Spleen (tissue), 11 donors: Measurements from ENCODE around the gene PDE4D. TPM values are rescaled to one million over a fixed set of nuclear protein-coding genes. Genes with fewer than 3 reads are reported as not detected.

ENCODE experiments used
- DNase-seq: peaks from one replicate; pipeline ENCODE4 v3.0.0-alpha.2; 2020
- H3K27ac ChIP-seq, 8 donors: fragments of 200-600 bp; sonication (generic) in 7 of 8; 1 replicate in 4 of 8; 2 replicates in 4 of 8; pipeline versions ENCODE4 v1.5.0 to v1.8.0; 2016 to 2021; ENCODE audit warnings: inconsistent platforms in 4 of 8, mild to moderate bottlenecking in 4 of 8, moderate library complexity in 1 of 8
- H3K27me3 ChIP-seq, 7 donors: fragments of 200-600 bp; sonication (generic) in 6 of 7; replicated peaks in 1 of 7; 1 replicate in 4 of 7; 2 replicates in 3 of 7; pipeline versions ENCODE4 v1.5.0 to v1.8.0; 2016 to 2021; ENCODE audit warnings: inconsistent platforms in 3 of 7, mild to moderate bottlenecking in 1 of 7
- H3K36me3 ChIP-seq, 6 donors: fragments of 200-600 bp; sonication (generic) in 5 of 6; 1 replicate in 4 of 6; 2 replicates in 2 of 6; pipeline versions ENCODE4 v1.5.0 to v1.8.0; 2016 to 2021; ENCODE audit warnings: inconsistent platforms in 2 of 6
- H3K4me1 ChIP-seq, 6 donors: fragments of 200-600 bp; sonication (generic) in 5 of 6; 1 replicate in 3 of 6; 2 replicates in 3 of 6; pipeline versions ENCODE4 v1.5.0 to v1.8.0; 2016 to 2021; ENCODE audit warnings: inconsistent platforms in 3 of 6
- H3K4me3 ChIP-seq, 8 donors: fragments of 200-600 bp; sonication (generic) in 7 of 8; 1 replicate in 4 of 8; 2 replicates in 4 of 8; pipeline versions ENCODE4 v1.5.0 to v1.8.0; 2016 to 2021; ENCODE audit warnings: inconsistent platforms in 4 of 8, mild to moderate bottlenecking in 4 of 8, moderate library complexity in 2 of 8
- H3K9me3 ChIP-seq, 8 donors: fragments of 200-600 bp; sonication (generic) in 7 of 8; 1 replicate in 4 of 8; 2 replicates in 4 of 8; pipeline versions ENCODE4 v1.5.0 to v1.8.0; 2016 to 2021; ENCODE audit warnings: inconsistent platforms in 4 of 8
- CTCF ChIP-seq, 11 experiments: fragments of 200-600 bp in 7 of 11; fragments of 450-650 bp in 4 of 11; sonication (generic) in 4 of 11; IDR thresholded peaks in 8 of 11; conservative IDR thresholded peaks in 3 of 11; 1 replicate in 7 of 11; 2 replicates in 4 of 11; pipeline versions ENCODE4 v1.4.0 to v1.8.0; 2016 to 2021; ENCODE audit warnings: antibody characterized with exemption in 11 of 11, inconsistent platforms in 4 of 11, mild to moderate bottlenecking in 1 of 11
- POLR2A ChIP-seq, 3 donors: fragments of 450-650 bp; IDR thresholded peaks; one replicate each; pipeline ENCODE4 v1.5.1; 2017; ENCODE audit warnings: antibody characterized with exemption in 3 of 3, mild to moderate bottlenecking in 1 of 3
- POLR2AphosphoS5 ChIP-seq, 3 donors: sonication (generic); formaldehyde crosslinking; IDR thresholded peaks; one replicate each; pipeline ENCODE4 v1.5.1; 2017; ENCODE audit warnings: antibody characterized with exemption in 3 of 3
- WGBS, 5 donors: extraction: QIAGEN DNeasy Blood & Tissue Kit in 3 of 5; methylation state at CpG; one replicate each; pipeline versions ENCODE4 v1.1.5 to v1.1.7; 2013 to 2018; 5-methylcytosine and 5-hydroxymethylcytosine counted together
- intact Hi-C: fragments of 100-400 bp; cut with DNase I; formaldehyde crosslinking; loops from one replicate; pipeline ENCODE4 v1.15.0; 2023; ENCODE audit warnings: low total_unique reads
- polyA plus RNA-seq, 3 donors: library from polyadenylated mRNA; stranded (reverse); fragments of 200-250 nt; gene quantifications; one replicate each; pipeline ENCODE4 v1.2.1, GENCODE V29; 2013
- total RNA-seq, 7 donors: library from RNA; depleted of rRNA in 3 of 7; stranded (reverse); fragments of >200 nt in 3 of 7; fragmentation: NEBNext Ultra II Directional in 4 of 7; extraction: Animal tissue kit (Norgen Biotek cat#: 25700) in 4 of 7; gene quantifications; one replicate each; pipeline versions ENCODE4 v1.1.0 to v1.2.1, GENCODE V29; 2016 to 2021
- donor health status: healthy with polysubstance abuse.
- donor health status: DM: no; HTN: no; CAD: no; lungs with moderate emphysema.
- donor health status: DM: no; HTN: no; CAD: no.
- donor health status: Bipolar disorder and iron deficiency.
- donor health status: healthy.
- donor health status: DM: no; HTN: no; CAD: no.
- donor health status: DM: yes; HTN: yes; CAD: no.

Gene PDE4D
- total and polyA plus RNA-seq, 10 donors, result 0.88 to 51.8 (median 18.2) TPM

GRCh38 chr5:59142927-59143326, 750.6 kb downstream of the PDE4D start:
- Histone ChIP-seq H3K27ac (no peak overlapping the region), H3K27me3 (no peaks in the 10 kb centered on the region), H3K4me3 (no peak overlapping the region), H3K9me3 (no peaks in the 10 kb centered on the region), H3K36me3 (no peaks in the 10 kb centered on the region), H3K4me1 (no peaks in the 10 kb centered on the region)
- DNase-seq, result no peak
- intact Hi-C loops, result no loop called here
- TF ChIP-seq CTCF (IDR thresholded peaks at IDR 0.05 in 8 of 11, conservative IDR thresholded peaks at IDR 0.05 in 3 of 11) (no peak), POLR2A (IDR thresholded peaks at IDR 0.05) (no peak), POLR2AphosphoS5 (IDR thresholded peaks at IDR 0.05) (no peak)

- Histone ChIP-seq H3K4me1 (no peaks in the 10 kb centered on the region), H3K27ac (no peak overlapping the region), H3K36me3 (no peaks in the 10 kb centered on the region), H3K9me3 (no peaks in the 10 kb centered on the region), H3K27me3 (no peaks in the 10 kb centered on the region), H3K4me3 (no peak overlapping the region)
- DNase-seq, result no peak
- intact Hi-C loops, result no loop called here
- WGBS, 5 donors, result 88 to 96% (median 93%) methylated on average over 2 of the region's 2 CpGs
- no peak for TF ChIP-seq POLR2A (IDR thresholded peaks at IDR 0.05)
- no peak for TF ChIP-seq POLR2AphosphoS5 (IDR thresholded peaks at IDR 0.05)
- no peak for TF ChIP-seq CTCF (IDR thresholded peaks at IDR 0.05 in 8 of 11, conservative IDR thresholded peaks at IDR 0.05 in 3 of 11)
Measured at GRCh38 chr5:59142138-59142537, 751.4 kb downstream of the PDE4D start.

- TF ChIP-seq CTCF (IDR thresholded peaks at IDR 0.05 in 8 of 11, conservative IDR thresholded peaks at IDR 0.05 in 3 of 11) (no peak), POLR2A (IDR thresholded peaks at IDR 0.05) (no peak), POLR2AphosphoS5 (IDR thresholded peaks at IDR 0.05) (no peak)
- intact Hi-C loops, result no loop called here
- Histone ChIP-seq H3K36me3 (no peaks in the 10 kb centered on the region), H3K9me3 (no peaks in the 10 kb centered on the region), H3K4me1 (no peaks in the 10 kb centered on the region), H3K27me3 (no peaks in the 10 kb centered on the region), H3K27ac (no peak overlapping the region), H3K4me3 (no peak overlapping the region)
- no peak for DNase-seq
- 84 to 97% (median 95%) methylated on average over 2 of the region's 2 CpGs for WGBS, 5 donors
Measured at GRCh38 chr5:59140133-59140532, 753.4 kb downstream of the PDE4D start.

- H3K9me3 ChIP-seq, result no peaks in the 10 kb centered on the region
- DNase-seq, result no peak
- H3K4me1 ChIP-seq, result no peaks in the 10 kb centered on the region
- no peak for TF ChIP-seq CTCF (IDR thresholded peaks at IDR 0.05 in 8 of 11, conservative IDR thresholded peaks at IDR 0.05 in 3 of 11)
- TF ChIP-seq POLR2A (IDR thresholded peaks at IDR 0.05), result no peak
- TF ChIP-seq POLR2AphosphoS5 (IDR thresholded peaks at IDR 0.05), result no peak
- intact Hi-C loops, result no loop called here
- WGBS, 5 donors, result 35 to 72% (median 67%) methylated on average over 1 of the region's 1 CpG
- H3K4me3 ChIP-seq, result no peak overlapping the region
- no peaks in the 10 kb centered on the region for H3K27me3 ChIP-seq
- no peaks in the 10 kb centered on the region for H3K36me3 ChIP-seq
- no peak overlapping the region for H3K27ac ChIP-seq
Measured at GRCh38 chr5:59139695-59140094, 753.8 kb downstream of the PDE4D start.
